Natural killer cell (primary cell): ENCODE results near the gene PDE12. TPM values are rescaled to one million over a fixed set of nuclear protein-coding genes. Genes with fewer than 3 reads are reported as not detected.

ENCODE experiments used
- ATAC-seq, 3 donors: fragments of 150-1000 bp in 2 of 3; fragments of 200-7000 bp in 1 of 3; cut with Tn5 transposase; 1 replicate in 1 of 3; 2 replicates in 2 of 3; pipeline ENCODE4 v1.10.0; 2021; ENCODE audit warnings: mild to moderate bottlenecking in 2 of 3, moderate library complexity in 2 of 3
- DNase-seq, 2 donors: peaks; one replicate each; pipeline versions ENCODE4 v3.0.0 to v3.0.0-alpha.2; 2013 to 2021; ENCODE audit warnings: mixed read lengths in 1 of 2
- H3K27ac ChIP-seq: one replicate; pipeline ENCODE4 v1.5.1; 2013; ENCODE audit warnings: mild to moderate bottlenecking, low read length
- H3K27me3 ChIP-seq: one replicate; pipeline ENCODE4 v1.6.1; 2013; ENCODE audit warnings: low read length; ENCODE audit not compliant: control insufficient read depth, insufficient read depth
- H3K36me3 ChIP-seq: one replicate; pipeline ENCODE4 v1.6.1; 2013; ENCODE audit warnings: low read length; ENCODE audit not compliant: control insufficient read depth, insufficient read depth
- H3K4me1 ChIP-seq: one replicate; pipeline ENCODE4 v1.6.1; 2013; ENCODE audit warnings: low read length; ENCODE audit not compliant: control insufficient read depth, insufficient read depth
- H3K4me3 ChIP-seq: one replicate; pipeline ENCODE4 v1.5.1; 2013; ENCODE audit warnings: low read length
- H3K9me3 ChIP-seq: one replicate; pipeline ENCODE4 v1.6.1; 2013; ENCODE audit warnings: low read length; ENCODE audit not compliant: control insufficient read depth, insufficient read depth
- H3K27ac Mint-ChIP-seq, 2 donors: one replicate each; pipeline ENCODE4 v1.8.0; 2022; ENCODE audit warnings: mild to moderate bottlenecking in 2 of 2, mixed read lengths in 2 of 2, moderate library complexity in 1 of 2
- H3K27me3 Mint-ChIP-seq, 2 donors: one replicate each; pipeline ENCODE4 v1.8.0; 2022; ENCODE audit warnings: low read depth in 2 of 2, mixed read lengths in 2 of 2
- H3K36me3 Mint-ChIP-seq: one replicate; pipeline ENCODE4 v1.8.0; 2022; ENCODE audit warnings: mixed read lengths
- H3K4me1 Mint-ChIP-seq, 2 donors: one replicate each; pipeline ENCODE4 v1.8.0; 2022; ENCODE audit warnings: mixed read lengths in 2 of 2
- H3K4me3 Mint-ChIP-seq: one replicate; pipeline ENCODE4 v1.8.0; 2022; ENCODE audit warnings: mild to moderate bottlenecking, moderate library complexity, mixed read lengths
- H3K9me3 Mint-ChIP-seq, 2 donors: one replicate each; pipeline ENCODE4 v1.8.0; 2022; ENCODE audit warnings: mixed read lengths in 2 of 2
- WGBS: methylation state at CpG from one replicate; pipeline ENCODE4 v1.1.7; 2013; ENCODE audit warnings: missing lambda C conversion rate; ENCODE audit not compliant: insufficient coverage; 5-methylcytosine and 5-hydroxymethylcytosine counted together
- intact Hi-C: fragments of 100-400 bp; cut with micrococcal nuclease; formaldehyde crosslinking; loops from one replicate; pipeline ENCODE4 v1.14.2; 2022
- total RNA-seq, 4 donors: library from RNA; stranded (reverse); fragments of 120-200 nt in 1 of 4; gene quantifications; one replicate each; pipeline versions ENCODE4 v1.2.3 to v1.2.4, GENCODE V29; 2013 to 2022
- TF ChIP-seq, protein P1 (sequence below): fragments of 200-600 bp; IDR thresholded peaks from one replicate; pipeline ENCODE4 v1.8.0; 2022; ENCODE audit warnings: antibody characterized with exemption

PDE12 gene
- total RNA-seq, 3 donors from 2014 or later (not counting 1 experiment from before 2014, with no cell fraction given): 34.4 to 36.6 (median 35.5) TPM

DNA sequence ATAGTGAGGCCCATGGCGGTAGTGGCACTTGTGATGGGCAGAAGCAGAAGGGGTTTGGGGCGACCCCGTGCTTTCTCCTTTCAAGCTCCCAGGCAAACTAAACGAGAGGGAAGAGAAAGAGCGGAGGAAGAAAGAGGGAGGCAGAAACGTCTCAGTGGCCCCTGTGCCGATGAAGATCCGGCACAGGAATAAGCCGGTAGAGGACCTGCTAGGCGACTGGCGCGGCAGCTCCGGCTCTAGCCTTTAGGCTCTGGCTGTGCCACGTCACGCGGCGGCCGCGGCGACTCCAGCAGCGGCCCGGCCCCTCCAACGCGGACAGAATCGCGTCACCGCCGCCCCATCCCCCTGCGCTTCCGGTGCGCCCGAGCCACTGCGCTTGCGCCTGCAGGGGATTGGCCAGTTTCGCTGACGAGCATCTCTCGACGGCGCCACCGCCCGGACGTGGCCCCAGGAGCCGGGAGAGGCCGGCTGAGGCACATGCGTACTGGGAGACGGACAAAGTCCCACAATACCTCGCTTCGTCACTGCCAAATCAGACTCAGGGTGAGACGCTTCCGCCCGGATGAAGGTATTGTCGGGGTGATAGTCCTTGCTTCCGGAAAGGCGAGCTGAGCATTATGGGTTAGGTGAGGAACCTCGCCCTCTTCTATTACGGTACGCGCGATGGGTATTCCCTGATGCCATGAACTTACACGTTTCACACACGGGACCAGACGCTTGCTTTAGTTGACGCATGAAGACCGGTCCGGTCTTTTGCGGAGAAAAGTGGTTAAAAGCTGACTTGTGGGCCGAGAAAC lies 41.3 kb downstream of the PDE12 start, which contains the start of gene ARF4:
TSS of gene ARF4 (minus strand) at position 218 of the 797 bp plus-strand sequence. CDS start at position 14, 204 bp downstream.
- H3K4me1 Mint-ChIP-seq: peaks cover 53 to 60% of the 10 kb centered on the region in 2 donors
- H3K9me3 Mint-ChIP-seq: no peaks in the 10 kb centered on the region
- H3K27me3 ChIP-seq: no peaks in the 10 kb centered on the region

DNA sequence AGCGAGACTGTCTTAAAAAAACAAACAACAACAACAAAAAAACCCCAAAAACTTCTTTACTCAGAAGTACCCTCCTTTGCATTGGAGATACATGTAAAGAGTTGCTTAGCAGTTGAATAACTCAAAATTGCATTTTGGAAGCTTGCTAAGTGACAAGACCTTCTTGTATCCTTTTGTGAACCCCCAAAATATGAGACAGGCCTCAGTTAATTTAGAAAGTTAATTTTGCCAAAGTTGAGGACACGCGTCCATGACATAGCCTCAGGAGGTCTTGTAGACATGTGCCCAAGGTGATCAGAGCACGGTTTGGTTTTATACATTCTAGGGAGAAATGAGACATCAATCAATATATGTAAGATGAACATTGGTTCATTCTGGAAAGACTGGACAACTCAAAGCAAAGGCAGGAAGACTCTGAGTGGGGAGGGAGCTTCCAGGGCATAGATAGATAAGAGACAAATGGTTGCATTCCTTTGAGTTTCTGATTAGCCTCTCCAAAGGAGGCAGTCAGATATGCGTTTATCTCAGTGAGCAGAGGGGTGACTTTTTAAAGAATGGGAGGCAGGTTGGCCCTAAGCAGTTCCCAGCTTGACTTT lies 42.8 kb downstream of the PDE12 start:
- Mint-ChIP-seq H3K9me3 (no peaks in the 10 kb centered on the region), H3K36me3 (no peaks in the 10 kb centered on the region), H3K27me3 (no peaks in the 10 kb centered on the region), H3K4me1 (peaks cover 40 to 46% of the 10 kb centered on the region in 2 donors), H3K27ac (peak overlapping the region; percentile 99), H3K4me3 (peak overlapping the region; percentile 95)
- Histone ChIP-seq H3K4me3 (no peak overlapping the region), H3K4me1 (peaks cover 28% of the 10 kb centered on the region), H3K36me3 (no peaks in the 10 kb centered on the region), H3K27me3 (no peaks in the 10 kb centered on the region), H3K27ac (peak overlapping the region; percentile 99), H3K9me3 (no peaks in the 10 kb centered on the region)
- 73% methylated on average over 5 of the region's 5 CpGs for WGBS
- TF ChIP-seq, protein P1, sequence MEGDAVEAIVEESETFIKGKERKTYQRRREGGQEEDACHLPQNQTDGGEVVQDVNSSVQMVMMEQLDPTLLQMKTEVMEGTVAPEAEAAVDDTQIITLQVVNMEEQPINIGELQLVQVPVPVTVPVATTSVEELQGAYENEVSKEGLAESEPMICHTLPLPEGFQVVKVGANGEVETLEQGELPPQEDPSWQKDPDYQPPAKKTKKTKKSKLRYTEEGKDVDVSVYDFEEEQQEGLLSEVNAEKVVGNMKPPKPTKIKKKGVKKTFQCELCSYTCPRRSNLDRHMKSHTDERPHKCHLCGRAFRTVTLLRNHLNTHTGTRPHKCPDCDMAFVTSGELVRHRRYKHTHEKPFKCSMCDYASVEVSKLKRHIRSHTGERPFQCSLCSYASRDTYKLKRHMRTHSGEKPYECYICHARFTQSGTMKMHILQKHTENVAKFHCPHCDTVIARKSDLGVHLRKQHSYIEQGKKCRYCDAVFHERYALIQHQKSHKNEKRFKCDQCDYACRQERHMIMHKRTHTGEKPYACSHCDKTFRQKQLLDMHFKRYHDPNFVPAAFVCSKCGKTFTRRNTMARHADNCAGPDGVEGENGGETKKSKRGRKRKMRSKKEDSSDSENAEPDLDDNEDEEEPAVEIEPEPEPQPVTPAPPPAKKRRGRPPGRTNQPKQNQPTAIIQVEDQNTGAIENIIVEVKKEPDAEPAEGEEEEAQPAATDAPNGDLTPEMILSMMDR: no peak
- intact Hi-C loops: no loop called here
- ATAC-seq: no peak
- peak in 1 of 2 donors; percentile 18 for DNase-seq

More for the DNA sequence above, 41.3 kb downstream of the PDE12 start, which contains the start of gene ARF4:
- H3K4me1 ChIP-seq: peaks cover 28% of the 10 kb centered on the region
- ATAC-seq (peak; percentile 83 to 96 (median 85)), DNase-seq (peak; percentile 100)
- Mint-ChIP-seq H3K36me3 (no peaks in the 10 kb centered on the region), H3K4me3 (peak within 1 kb of the TSS; percentile 95), H3K27me3 (no peaks in the 10 kb centered on the region), H3K27ac (peak within 1 kb of the TSS; percentile 99)
- H3K4me3 ChIP-seq: peak within 1 kb of the TSS; percentile 77
- no peaks in the 10 kb centered on the region for H3K9me3 ChIP-seq
- intact Hi-C loops: loop anchor here (1.0 to 2.0 kb wide), 5 partner anchors 41 to 369 kb away; partner anchors contain the start of genes PDE12 and SLMAP
- H3K27ac ChIP-seq: peak within 1 kb of the TSS; percentile 99
- under 1% methylated on average over 67 of the region's 67 CpGs for WGBS
- H3K36me3 ChIP-seq: no peaks in the 10 kb centered on the region
- TF ChIP-seq, protein P1: no peak

- Mint-ChIP-seq H3K4me1 (peaks cover 30 to 35% of the 10 kb centered on the region in 2 donors), H3K4me3 (peak overlapping the region; percentile 9), H3K36me3 (peaks cover 2% of the 10 kb centered on the region), H3K9me3 (peaks cover 0 to 2% of the 10 kb centered on the region in 2 donors), H3K27ac (peak overlapping the region; percentile 53 to 99), H3K27me3 (no peaks in the 10 kb centered on the region)
- ATAC-seq: no peak
- Histone ChIP-seq H3K36me3 (no peaks in the 10 kb centered on the region), H3K27ac (no peak overlapping the region), H3K4me1 (peaks cover 28% of the 10 kb centered on the region), H3K4me3 (no peak overlapping the region), H3K27me3 (no peaks in the 10 kb centered on the region), H3K9me3 (no peaks in the 10 kb centered on the region)
- no peak for DNase-seq
- TF ChIP-seq, protein P1: no peak
- 100% methylated on average over 2 of the region's 2 CpGs for WGBS
- intact Hi-C loops: no loop called here
Observed at GRCh38 chr3:57600195-57600594, 44.1 kb downstream of the PDE12 start.
